ENCODE measurements around the gene NGB. TPM values are rescaled to one million over a fixed set of nuclear protein-coding genes. Genes with fewer than 3 reads are reported as not detected.

Gene NGB
- total and polyA plus RNA-seq, 2 of the 8 experiments (the other 6 are each of a cell fraction or from before 2014, with no cell fraction given), result 0.30 to 0.60 TPM

GRCh38 chr14:77275041-77275580 is 4.1 kb upstream of the NGB start (continued):
- TF ChIP-seq CHD7 (IDR thresholded peaks at IDR 0.05; ENCODE audit: insufficient replicate concordance, low read length), result no peak
- no peak for TF ChIP-seq SP2 (IDR thresholded peaks at IDR 0.05; ENCODE audit: low read length)
- no peak for TF ChIP-seq ZNF274 (IDR thresholded peaks at IDR 0.05; ENCODE audit: borderline replicate concordance, extremely low read depth, low read length)

All from H1 (cell line).